Hematopoietic multipotent progenitor cell treated with erythropoietin and hydrocortisone succinate and interleukin-3 and kit ligand, for 8 days (in vitro differentiated cells): ENCODE measurements around the gene PHGDH.
"Not testable (repeated sequence)": the region's sequence is repeated elsewhere in the genome, so short reads cannot be mapped to it uniquely, and the experiment has no call there.

Experiments
- DNase-seq: peaks from one replicate; pipeline ENCODE4 v3.0.0-alpha.2; 2015

PHGDH gene

DNA sequence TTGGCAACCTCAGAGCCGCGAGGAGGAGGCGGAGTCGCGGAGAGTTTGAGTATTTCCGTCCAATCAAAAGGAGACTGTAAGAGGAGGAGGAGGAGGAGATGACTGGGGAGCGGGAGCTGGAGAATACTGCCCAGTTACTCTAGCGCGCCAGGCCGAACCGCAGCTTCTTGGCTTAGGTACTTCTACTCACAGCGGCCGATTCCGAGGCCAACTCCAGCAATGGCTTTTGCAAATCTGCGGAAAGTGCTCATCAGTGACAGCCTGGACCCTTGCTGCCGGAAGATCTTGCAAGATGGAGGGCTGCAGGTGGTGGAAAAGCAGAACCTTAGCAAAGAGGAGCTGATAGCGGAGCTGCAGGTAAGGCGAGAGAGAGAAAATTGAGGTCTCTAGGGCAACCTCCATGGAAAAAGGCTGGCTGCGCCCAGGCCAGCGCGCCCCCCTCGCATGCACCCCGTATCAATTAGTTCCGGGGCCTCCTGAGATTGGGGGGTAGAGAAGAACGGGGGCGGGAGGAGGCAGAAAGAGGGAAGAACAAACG is at the start of gene PHGDH:
TSS of gene PHGDH (plus strand) at position 131 of the 538 bp plus-strand sequence. CDS start at position 220, 89 bp downstream.
- peak; percentile 31 for DNase-seq

GRCh38 chr1:119662034-119662437 is 49.7 kb upstream of the PHGDH start:
- peak; percentile 25 for DNase-seq

- no peak for DNase-seq
These were observed 47.7 kb upstream of the PHGDH start for GRCh38 chr1:119664067-119664466.

- no peak for DNase-seq
These were observed 44.6 kb upstream of the PHGDH start for GRCh38 chr1:119667173-119667572.

DNA sequence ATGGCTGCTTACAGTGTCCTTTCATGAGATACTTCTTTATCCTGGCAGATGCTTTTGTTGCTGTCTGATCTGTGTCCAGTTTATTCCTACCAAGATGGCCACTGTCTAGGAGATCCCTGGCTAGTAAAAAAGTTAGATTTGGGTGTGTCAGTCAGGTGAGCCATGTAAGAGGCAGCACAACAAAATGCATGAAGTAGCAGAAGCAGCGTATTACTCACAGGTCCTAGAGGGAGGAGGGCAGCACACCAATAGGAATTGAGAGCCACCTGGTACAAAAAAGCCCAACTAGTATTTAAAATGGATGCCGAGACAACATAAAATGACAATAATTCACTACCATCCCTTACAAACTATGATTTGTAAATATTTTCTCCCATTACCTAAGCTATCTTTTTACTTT is 40.8 kb upstream of the PHGDH start:
- DNase-seq: no peak

DNA sequence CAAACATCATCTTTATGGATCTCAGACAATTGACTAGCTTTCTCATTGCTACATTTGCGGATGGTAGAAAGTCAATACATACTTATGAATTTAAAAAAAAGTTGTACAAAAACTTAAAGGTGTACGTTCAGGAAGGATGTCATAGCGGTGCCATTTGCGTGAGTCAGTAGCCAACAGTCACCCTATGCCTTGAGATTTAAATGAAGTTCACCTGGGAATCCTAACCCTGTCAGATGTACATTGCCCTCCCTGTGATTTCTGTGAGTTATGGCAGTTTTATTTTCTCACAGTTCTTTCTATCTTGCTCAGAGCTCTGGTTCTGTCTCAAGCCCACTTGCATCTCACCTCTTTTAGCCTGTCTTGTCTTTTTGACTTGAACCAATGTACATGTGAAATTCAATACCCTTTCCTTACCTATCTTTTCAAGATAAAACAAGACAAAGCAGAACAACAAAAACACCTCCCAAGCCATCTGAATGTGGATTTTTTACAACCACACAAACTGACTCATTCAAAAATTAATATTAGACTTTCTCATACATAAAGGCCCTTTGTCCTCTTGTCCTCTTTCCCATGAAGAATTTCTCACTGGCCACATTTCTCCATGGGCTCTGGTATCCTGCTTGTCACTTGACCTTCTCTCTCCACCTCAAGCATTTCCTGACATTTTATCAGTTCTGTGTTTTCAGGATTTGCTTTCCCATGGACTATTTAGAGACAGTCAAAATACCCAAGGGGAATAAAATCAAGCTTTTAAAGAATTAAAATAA is 38.4 kb upstream of the PHGDH start:
- DNase-seq: no peak

- no peak for DNase-seq
These were observed 37.6 kb upstream of the PHGDH start for GRCh38 chr1:119674111-119674526.

- DNase-seq: peak; percentile 84
These were observed 36.9 kb upstream of the PHGDH start for GRCh38 chr1:119674835-119675289.

- peak; percentile 86 for DNase-seq
These were observed 36.1 kb upstream of the PHGDH start for GRCh38 chr1:119675349-119676345.

DNA sequence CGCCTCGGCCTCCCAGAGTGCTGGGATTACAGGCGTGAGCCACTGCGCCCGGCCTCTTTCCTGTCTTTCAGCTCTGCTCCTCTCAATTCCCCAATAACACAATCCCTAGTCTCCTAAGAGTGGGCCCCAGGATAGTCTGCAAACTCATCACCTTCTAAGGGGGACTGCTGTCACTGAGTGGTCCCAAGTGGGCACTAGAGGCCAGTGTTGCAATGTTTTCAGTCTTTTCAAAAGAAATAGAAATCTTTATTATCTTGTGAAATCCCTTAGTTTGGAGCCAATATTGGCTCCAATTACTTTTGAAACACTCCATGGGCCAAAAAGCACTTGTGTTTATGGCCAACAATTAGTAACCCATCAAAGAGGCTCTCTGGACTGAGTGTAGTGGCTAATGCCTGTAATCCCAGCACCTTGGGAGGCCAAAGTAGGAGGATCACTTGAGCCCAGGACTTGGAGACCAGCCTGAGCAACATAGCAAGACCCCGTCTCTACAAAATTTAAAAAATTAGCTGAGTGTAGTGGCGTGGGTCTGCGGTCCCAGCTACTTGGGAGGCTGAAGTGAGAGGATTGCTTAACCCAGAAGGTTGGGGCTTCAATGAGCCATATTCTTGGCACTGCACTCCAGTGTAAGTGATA is 35.0 kb upstream of the PHGDH start:
- DNase-seq: no peak

DNA sequence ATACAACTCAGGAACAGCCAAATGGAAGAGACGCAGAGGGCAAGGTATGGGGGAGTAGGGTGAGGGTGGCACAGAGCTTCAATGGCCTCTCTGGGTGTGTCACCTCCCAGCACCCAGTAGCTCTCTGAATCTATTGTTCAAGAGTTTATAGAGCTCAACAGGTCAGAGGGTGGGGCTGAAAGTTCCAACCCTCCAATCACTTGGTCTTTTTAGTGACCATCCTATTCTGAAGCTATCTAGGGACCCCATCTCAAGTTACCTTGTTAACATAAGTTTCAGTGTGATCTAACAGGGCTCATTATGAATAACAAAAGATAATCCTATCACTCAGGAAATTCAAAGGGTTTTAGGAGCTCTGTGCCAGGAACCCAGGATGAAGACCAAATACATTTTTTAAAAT is 32.5 kb upstream of the PHGDH start:
- DNase-seq: no peak

- no peak for DNase-seq
These were observed 31.5 kb upstream of the PHGDH start for GRCh38 chr1:119680193-119680592.

GRCh38 chr1:119680723-119681122 is 31.0 kb upstream of the PHGDH start:
- no peak for DNase-seq

GRCh38 chr1:119681560-119681959 is 30.2 kb upstream of the PHGDH start:
- no peak for DNase-seq

DNA sequence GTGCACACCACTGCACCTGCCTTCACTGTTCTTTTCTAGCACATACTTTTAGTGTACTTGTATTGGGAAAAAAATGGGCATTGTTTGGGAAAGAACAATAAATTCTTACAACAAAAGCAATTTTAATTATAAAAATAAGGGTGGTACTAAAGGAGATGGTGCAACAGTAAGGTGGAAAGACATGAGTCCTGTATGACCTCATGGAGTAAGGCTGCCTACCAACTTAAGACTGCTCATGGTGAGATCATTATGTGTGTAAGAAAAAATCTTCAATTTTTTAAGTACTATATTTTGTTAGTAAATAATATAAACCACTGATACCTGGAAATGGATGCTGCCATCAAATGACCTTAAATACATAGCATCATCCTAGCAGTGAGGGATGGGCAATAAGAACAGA is 29.6 kb upstream of the PHGDH start:
- DNase-seq: no peak

DNA sequence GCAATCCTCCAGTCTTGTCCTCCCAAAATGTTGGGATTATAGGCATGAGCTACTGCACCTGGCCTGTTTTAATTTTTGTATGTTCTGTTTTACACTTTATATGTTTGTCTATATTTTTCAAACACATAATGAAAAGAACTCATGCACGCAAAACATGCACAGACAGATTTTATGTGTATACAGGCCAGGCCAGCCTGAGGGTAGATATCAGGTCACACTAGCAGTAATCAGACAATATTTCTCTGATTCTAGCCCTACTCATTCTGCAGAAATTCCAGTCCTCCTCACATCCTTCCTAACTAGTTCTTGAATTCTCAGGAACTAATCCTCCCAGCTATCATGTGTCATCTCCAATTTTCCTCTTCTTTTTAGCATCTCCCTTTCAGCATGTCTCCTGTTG is 27.8 kb upstream of the PHGDH start:
- no peak for DNase-seq

- no peak for DNase-seq
These were observed 25.1 kb upstream of the PHGDH start for GRCh38 chr1:119686661-119687060.

- no peak for DNase-seq
These were observed 24.2 kb upstream of the PHGDH start for GRCh38 chr1:119687434-119688079.

DNA sequence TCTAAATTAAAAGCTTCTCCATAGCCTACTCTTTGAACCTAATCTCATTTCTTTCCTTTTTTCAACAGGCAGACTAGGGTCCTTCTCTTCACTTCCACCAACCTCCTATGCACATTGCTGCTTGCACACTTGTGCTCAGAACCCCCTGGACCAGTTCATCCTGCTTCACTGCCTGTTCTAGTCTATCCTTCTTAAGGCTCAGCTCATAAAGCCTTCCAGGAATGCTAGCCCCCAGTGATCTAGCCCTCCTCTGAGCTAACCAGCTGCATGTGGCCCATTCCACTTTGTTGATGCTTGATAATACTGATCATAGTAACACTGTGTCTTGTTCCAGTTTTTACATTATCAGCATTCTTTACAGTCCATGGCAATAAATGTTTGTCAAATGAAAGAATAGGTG is 22.9 kb upstream of the PHGDH start:
- no peak for DNase-seq

DNA sequence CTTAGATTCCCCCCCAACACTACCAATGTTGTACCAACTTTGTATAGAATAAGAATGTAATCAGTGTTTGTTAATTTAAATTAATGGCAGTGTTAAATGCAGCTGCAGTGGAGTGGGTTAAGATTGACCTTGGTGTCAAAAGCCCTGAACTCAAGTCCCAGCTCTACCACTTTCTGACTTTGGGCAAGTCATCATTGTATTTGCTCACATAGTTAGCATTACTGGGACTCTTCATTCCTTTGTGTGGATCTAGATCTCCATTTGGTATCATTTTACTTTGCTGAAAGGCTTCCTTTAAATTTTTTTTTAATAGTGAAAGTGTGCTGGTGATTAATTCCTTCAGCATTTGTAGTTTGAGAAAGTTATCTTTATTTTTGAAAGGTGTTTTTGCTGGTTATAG is 22.2 kb upstream of the PHGDH start:
- DNase-seq: no peak

DNA sequence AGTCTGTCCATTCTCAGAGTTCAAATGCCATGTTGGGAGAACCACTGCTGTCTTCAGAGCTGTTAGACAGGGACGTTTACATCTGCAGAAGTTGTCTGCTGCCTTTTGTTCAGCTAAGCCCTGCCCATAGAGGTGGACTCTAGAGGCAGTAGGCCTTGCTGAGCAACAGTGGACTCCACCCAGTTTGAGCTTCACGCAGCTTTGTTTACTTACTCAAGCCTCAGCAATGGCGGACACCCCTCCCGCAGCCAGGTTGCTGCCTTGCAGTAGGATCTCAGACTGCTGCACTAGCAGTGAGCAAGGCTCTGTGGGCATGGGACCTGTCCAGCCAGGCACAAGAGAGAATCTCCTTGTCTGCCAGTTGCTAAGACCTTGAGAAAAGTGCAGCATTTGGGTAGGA is 14.9 kb upstream of the PHGDH start:
- DNase-seq: not testable (repeated sequence)

DNA sequence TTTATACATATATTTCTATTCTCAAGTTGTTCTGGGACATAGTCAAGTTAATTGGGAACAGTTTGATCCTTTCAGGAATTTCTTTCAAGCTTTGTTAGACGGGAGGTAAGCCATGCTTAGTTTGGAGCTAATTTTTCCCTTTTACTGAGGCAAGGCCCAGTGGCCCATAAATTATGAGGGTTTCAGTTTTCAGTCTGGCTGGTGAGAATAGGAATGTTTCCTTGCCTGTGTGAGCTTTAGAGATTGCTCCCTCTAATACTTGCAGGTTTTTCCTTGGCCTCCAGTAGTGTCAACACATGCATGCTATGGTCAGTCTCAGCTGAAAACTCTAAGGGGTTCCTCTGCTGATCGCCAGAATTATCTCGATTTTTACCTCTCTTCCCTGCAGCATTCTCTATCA is 14.1 kb upstream of the PHGDH start:
- no peak for DNase-seq
